ENCODE data around the gene PHAF1.
"Not testable (repeated sequence)": the region's sequence is repeated elsewhere in the genome, so short reads cannot be mapped to it uniquely, and the experiment has no call there.

PHAF1 gene

GRCh38 chr16:67105246-67105645 lies 4.5 kb upstream of the PHAF1 start:
- no peak for DNase-seq

GRCh38 chr16:67105881-67106280 lies 3.9 kb upstream of the PHAF1 start:
- no peak for DNase-seq

- no peak for DNase-seq
Measured at GRCh38 chr16:67108489-67108888, 1.3 kb upstream of the PHAF1 start.

- DNase-seq, result no peak
Measured at GRCh38 chr16:67108931-67109406, 772 bp upstream of the PHAF1 start.

GRCh38 chr16:67111951-67112444 lies 2.3 kb downstream of the PHAF1 start:
- DNase-seq, result no peak

- DNase-seq, result no peak
Measured at GRCh38 chr16:67112591-67113399, 3.1 kb downstream of the PHAF1 start.

GRCh38 chr16:67114793-67115192 lies 5.1 kb downstream of the PHAF1 start:
- no peak for DNase-seq

GRCh38 chr16:67115639-67116038 lies 5.9 kb downstream of the PHAF1 start:
- no peak for DNase-seq

- peak in 1 of 2 donors; percentile 5 for DNase-seq
Measured at GRCh38 chr16:67116388-67117311, 6.9 kb downstream of the PHAF1 start.

- DNase-seq, result no peak
Measured at GRCh38 chr16:67117716-67118115, 8.0 kb downstream of the PHAF1 start.

- no peak for DNase-seq
Measured at GRCh38 chr16:67120025-67120424, 10.3 kb downstream of the PHAF1 start.

GRCh38 chr16:67122799-67123198 lies 13.1 kb downstream of the PHAF1 start:
- DNase-seq, result not testable (repeated sequence)

GRCh38 chr16:67128417-67128816 lies 18.7 kb downstream of the PHAF1 start:
- no peak for DNase-seq

- DNase-seq, result no peak
Measured at GRCh38 chr16:67128887-67129286, 19.1 kb downstream of the PHAF1 start.

GRCh38 chr16:67129422-67129821 lies 19.7 kb downstream of the PHAF1 start:
- no peak for DNase-seq

- DNase-seq, result no peak
Measured at GRCh38 chr16:67137605-67138004, 27.9 kb downstream of the PHAF1 start.

- no peak for DNase-seq
Measured at GRCh38 chr16:67141391-67141790, 31.6 kb downstream of the PHAF1 start.

- DNase-seq, result no peak
Measured at GRCh38 chr16:67142342-67142741, 32.6 kb downstream of the PHAF1 start.

- DNase-seq, result no peak
Measured at GRCh38 chr16:67144943-67145342, 35.2 kb downstream of the PHAF1 start.

- no peak for DNase-seq
Measured at GRCh38 chr16:67145746-67146145, 36.0 kb downstream of the PHAF1 start.

- DNase-seq, result no peak
Measured at GRCh38 chr16:67146523-67147357, 37.0 kb downstream of the PHAF1 start.

- DNase-seq, result no peak
Measured at GRCh38 chr16:67147437-67148140, 37.8 kb downstream of the PHAF1 start.
